Osteoblast (primary cell): ENCODE results near the gene MEF2B. TPM values are rescaled to one million over a fixed set of nuclear protein-coding genes. Genes with fewer than 3 reads are reported as not detected.
A peak's percentile ranks its signal among the peaks of the same experiment; 100 is the strongest.

Experiments used
- DNase-seq: peaks from one replicate; pipeline ENCODE4 v3.0.0; 2011; ENCODE audit warnings: low spot score, mixed read lengths; ENCODE audit not compliant: insufficient read length; ENCODE audit errors: missing footprints
- H2AFZ ChIP-seq: 2 replicates; pipeline ENCODE4 v1.6.0; 2011; ENCODE audit warnings: mild to moderate bottlenecking, low read length
- H3K27ac ChIP-seq: 2 replicates; pipeline ENCODE4 v1.5.1; 2011; ENCODE audit warnings: mild to moderate bottlenecking, low read depth, low read length, moderate library complexity
- H3K27me3 ChIP-seq: 2 replicates; pipeline ENCODE4 v1.6.0; 2012; ENCODE audit warnings: mild to moderate bottlenecking, control low read depth, inconsistent platforms, low read length, moderate library complexity; ENCODE audit not compliant: insufficient read depth
- H3K36me3 ChIP-seq: 2 replicates; pipeline ENCODE4 v1.5.1; 2011; ENCODE audit warnings: mild to moderate bottlenecking, low read length, control low read depth, moderate library complexity; ENCODE audit not compliant: insufficient read depth
- H3K4me1 ChIP-seq: 2 replicates; pipeline ENCODE4 v1.5.1; 2011; ENCODE audit warnings: mild to moderate bottlenecking, low read length, control low read depth, moderate library complexity; ENCODE audit not compliant: insufficient read depth
- H3K4me2 ChIP-seq: 2 replicates; pipeline ENCODE4 v1.6.0; 2011; ENCODE audit warnings: mild to moderate bottlenecking, low read length; ENCODE audit not compliant: insufficient read depth
- H3K4me3 ChIP-seq: fragments of 200-600 bp; sonication (generic); 3 replicates; pipeline ENCODE4 v1.5.1; 2012; ENCODE audit warnings: mild to moderate bottlenecking, low read length, inconsistent platforms; ENCODE audit not compliant: insufficient read depth
- H3K79me2 ChIP-seq: 2 replicates; pipeline ENCODE4 v1.6.0; 2012; ENCODE audit warnings: mild to moderate bottlenecking, low read length, control low read depth, inconsistent platforms; ENCODE audit not compliant: insufficient read depth
- H3K9me3 ChIP-seq: 2 replicates; pipeline ENCODE4 v1.5.1; 2011; ENCODE audit warnings: low read depth, low read length, control low read depth
- H4K20me1 ChIP-seq: 2 replicates; pipeline ENCODE4 v1.6.0; 2012; ENCODE audit warnings: mild to moderate bottlenecking, low read length, control low read depth; ENCODE audit not compliant: insufficient read depth
- CTCF ChIP-seq: IDR thresholded peaks from 2 replicates; pipeline ENCODE4 v1.5.1; 2011; ENCODE audit warnings: mild to moderate bottlenecking, low read depth, low read length, moderate library complexity; ENCODE audit errors: extremely low read depth
- total RNA-seq: library from RNA; depleted of rRNA; stranded (reverse); fragments of >200 nt; gene quantifications from 2 replicates; pipeline ENCODE4 v1.2.3, GENCODE V29; 2012

Gene MEF2B
- total RNA-seq, 1 donor: 0.36 TPM

- peak; percentile 67 for TF ChIP-seq CTCF
- Histone ChIP-seq H3K4me1 (peaks cover 11% of the 10 kb centered on the region), H3K4me2 (no peak overlapping the region), H3K79me2 (peaks cover 40% of the 10 kb centered on the region), H3K4me3 (no peak overlapping the region), H3K9me3 (no peaks in the 10 kb centered on the region), H4K20me1 (peaks cover 7% of the 10 kb centered on the region), H3K27me3 (no peaks in the 10 kb centered on the region), H2AFZ (no peak overlapping the region), H3K36me3 (peaks cover 25% of the 10 kb centered on the region), H3K27ac (no peak overlapping the region)
- DNase-seq: peak; percentile 86
These were observed 16.0 kb upstream of the MEF2B start for GRCh38 chr19:19185853-19186740.

- Histone ChIP-seq H3K27me3 (no peaks in the 10 kb centered on the region), H4K20me1 (peaks cover 6% of the 10 kb centered on the region), H3K4me1 (no peaks in the 10 kb centered on the region), H2AFZ (no peak overlapping the region), H3K4me2 (no peak overlapping the region), H3K9me3 (peaks cover 3% of the 10 kb centered on the region), H3K4me3 (no peak overlapping the region), H3K36me3 (peaks cover 33% of the 10 kb centered on the region), H3K27ac (no peak overlapping the region), H3K79me2 (peaks cover 11% of the 10 kb centered on the region)
- no peak for TF ChIP-seq CTCF
- DNase-seq: peak; percentile 22
These were observed 11.5 kb upstream of the MEF2B start for GRCh38 chr19:19181488-19181998.

GRCh38 chr19:19179548-19180441 lies 9.7 kb upstream of the MEF2B start:
- H3K27ac ChIP-seq: no peak overlapping the region

More at GRCh38 chr19:19179548-19180441, 9.7 kb upstream of the MEF2B start:
- Histone ChIP-seq H3K4me3 (no peak overlapping the region), H3K79me2 (no peaks in the 10 kb centered on the region), H3K9me3 (peaks cover 3% of the 10 kb centered on the region), H4K20me1 (no peaks in the 10 kb centered on the region), H3K27me3 (no peaks in the 10 kb centered on the region), H3K36me3 (peaks cover 25% of the 10 kb centered on the region), H3K4me1 (no peaks in the 10 kb centered on the region), H2AFZ (no peak overlapping the region), H3K4me2 (no peak overlapping the region)
- TF ChIP-seq CTCF: no peak
- DNase-seq: peak; percentile 86
